HepG2 (cell line): ENCODE data around the gene GON4L. TPM values are rescaled to one million over a fixed set of nuclear protein-coding genes. Genes with fewer than 3 reads are reported as not detected.

ENCODE experiments used
- E2F1 ChIP-seq: sonication (generic); formaldehyde crosslinking; IDR thresholded peaks from 2 replicates; pipeline ENCODE4 v1.5.0; 2020; ENCODE audit warnings: missing genetic modification reagents
- FUBP1 ChIP-seq: sonication (generic); formaldehyde crosslinking; IDR thresholded peaks from 2 replicates; pipeline ENCODE4 v1.5.1; 2020; ENCODE audit warnings: missing genetic modification reagents, mild to moderate bottlenecking, borderline replicate concordance
- ISX ChIP-seq: sonication (generic); formaldehyde crosslinking; conservative IDR thresholded peaks from 2 replicates; pipeline ENCODE4 v1.5.0; 2020; ENCODE audit warnings: missing genetic modification reagents
- KLF13 ChIP-seq: sonication (generic); formaldehyde crosslinking; IDR thresholded peaks from 2 replicates; pipeline ENCODE4 v1.4.0; 2020; ENCODE audit warnings: mild to moderate bottlenecking, missing genetic modification reagents
- MEIS1 ChIP-seq: sonication (generic); formaldehyde crosslinking; IDR thresholded peaks from 2 replicates; pipeline ENCODE4 v1.9.0; 2021; ENCODE audit warnings: mild to moderate bottlenecking, missing genetic modification reagents, moderate library complexity, borderline replicate concordance
- MIXL1 ChIP-seq: IDR thresholded peaks from 2 replicates; pipeline ENCODE4 v1.6.1; 2016
- SAFB2 ChIP-seq: sonication (generic); formaldehyde crosslinking; IDR thresholded peaks from 2 replicates; pipeline ENCODE4 v1.5.1; 2020; ENCODE audit warnings: missing genetic modification reagents, low read depth, mild to moderate bottlenecking, borderline replicate concordance
- SALL2 ChIP-seq: sonication (generic); formaldehyde crosslinking; IDR thresholded peaks from 2 replicates; pipeline ENCODE4 v1.8.1; 2023; ENCODE audit warnings: mild to moderate bottlenecking, missing genetic modification reagents, inconsistent platforms
- SNRNP70 ChIP-seq: fragments of 200-400 bp; formaldehyde crosslinking; IDR thresholded peaks from 2 replicates; pipeline ENCODE4 v1.6.1; 2017; ENCODE audit warnings: mild to moderate bottlenecking, low read depth, low read length, moderate library complexity
- SOX13 ChIP-seq, 3 experiments: fragments of 450-650 bp in 1 of 3; sonication (generic) in 1 of 3; formaldehyde crosslinking in 1 of 3; IDR thresholded peaks in 2 of 3; conservative IDR thresholded peaks in 1 of 3; 2 replicates each; pipeline versions ENCODE4 v1.5.0 to v1.6.1; 2016 to 2020; ENCODE audit warnings: antibody characterized with exemption in 1 of 3, mild to moderate bottlenecking in 1 of 3, missing compliant biosample characterization in 1 of 3, missing genetic modification reagents in 1 of 3, moderate library complexity in 1 of 3
- TRAFD1 ChIP-seq: sonication (generic); formaldehyde crosslinking; IDR thresholded peaks from 2 replicates; pipeline ENCODE4 v1.5.1; 2020; ENCODE audit warnings: missing genetic modification reagents, mild to moderate bottlenecking, borderline replicate concordance
- YEATS4 ChIP-seq: sonication (generic); formaldehyde crosslinking; IDR thresholded peaks from 2 replicates; pipeline ENCODE4 v1.4.0; 2020; ENCODE audit warnings: missing genetic modification reagents, borderline replicate concordance
- ZBTB7A ChIP-seq: sonication (generic); formaldehyde crosslinking; IDR thresholded peaks from 2 replicates; pipeline ENCODE4 v1.8.0; 2022; ENCODE audit warnings: mild to moderate bottlenecking, missing genetic modification reagents
- ZFP91 ChIP-seq: sonication (generic); formaldehyde crosslinking; IDR thresholded peaks from 2 replicates; pipeline ENCODE4 v1.9.0; 2022; ENCODE audit warnings: missing genetic modification reagents, mild to moderate bottlenecking, borderline replicate concordance
- ZNF280D ChIP-seq: sonication (generic); formaldehyde crosslinking; IDR thresholded peaks from 2 replicates; pipeline ENCODE4 v1.5.1; 2020; ENCODE audit warnings: mild to moderate bottlenecking, missing genetic modification reagents
- ZNF382 ChIP-seq: sonication (generic); formaldehyde crosslinking; IDR thresholded peaks from 2 replicates; pipeline ENCODE4 v1.5.0; 2020; ENCODE audit warnings: missing genetic modification reagents, mild to moderate bottlenecking, borderline replicate concordance
- ZSCAN22 ChIP-seq: sonication (generic); formaldehyde crosslinking; IDR thresholded peaks from 2 replicates; pipeline ENCODE4 v1.4.0; 2020; ENCODE audit warnings: mild to moderate bottlenecking, missing genetic modification reagents
- polyA plus RNA-seq, 8 experiments: library from polyadenylated mRNA; depleted of rRNA in 3 of 8; stranded (reverse) in 7 of 8; unstranded in 1 of 8; fragments of >200 nt; fragmentation: Illumina TruSeq in 4 of 8; extraction: Trizol in 4 of 8; gene quantifications; 2 replicates each; pipeline versions ENCODE4 v1.2.1 to v1.2.3, GENCODE V29; 2011 to 2016; ENCODE audit warnings: low read depth in 4 of 8, missing spikeins in 1 of 8, mixed read lengths in 1 of 8; ENCODE audit not compliant: insufficient read depth in 1 of 8
- total RNA-seq, 5 experiments: library from RNA; depleted of rRNA; stranded (reverse); fragments of >200 nt; fragmentation: Illumina TruSeq; extraction: Trizol; gene quantifications; 2 replicates each; pipeline ENCODE4 v1.2.3, GENCODE V29; 2016; ENCODE audit warnings: low read depth in 1 of 5

GON4L gene
- total and polyA plus RNA-seq, 2 of the 13 experiments (the other 11 are each of a cell fraction or from before 2014, with no cell fraction given), result 14.6 to 19.6 TPM

- TF ChIP-seq ZFP91 (CRISPR knock-in tag) (no peak), E2F1 (no peak), ZNF382 (CRISPR knock-in tag) (no peak), KLF13 (CRISPR knock-in tag) (no peak), ZSCAN22 (CRISPR knock-in tag) (no peak), ZBTB7A (CRISPR knock-in tag) (no peak), SALL2 (CRISPR knock-in tag) (no peak), ISX (CRISPR knock-in tag) (no peak), SOX13 (IDR thresholded peaks at IDR 0.05) (no peak), SOX13 (CRISPR knock-in tag; conservative IDR thresholded peaks at IDR 0.05 in 1 of 2, IDR thresholded peaks at IDR 0.05 in 1 of 2) (no peak), TRAFD1 (CRISPR knock-in tag) (no peak), FUBP1 (no peak), ZNF280D (CRISPR knock-in tag) (no peak), MIXL1 (CRISPR knock-in tag) (no peak), SAFB2 (CRISPR knock-in tag) (no peak), YEATS4 (CRISPR knock-in tag) (no peak), SNRNP70 (no peak), MEIS1 (CRISPR knock-in tag) (no peak)
These were observed 2.3 kb upstream of the GON4L start, which contains the start of gene SYT11 (continued) for GRCh38 chr1:155859234-155859829.
